ENCODE measurements around the gene SH2B2.

- TF ChIP-seq CTCF (conservative IDR thresholded peaks at IDR 0.05; ENCODE audit: low read depth, low read length) (no peak), EZH2 (IDR thresholded peaks at IDR 0.05; ENCODE audit: low read length, unreplicated experiment) (no peak), EZH2phosphoT487 (IDR thresholded peaks at IDR 0.05; ENCODE audit: borderline replicate concordance, low read length) (no peak)
Measured at GRCh38 chr7:102284891-102285539, 1.7 kb upstream of the SH2B2 start.

Measured in PC-3 (cell line).